Activated CD4-positive, alpha-beta T cell treated with anti-CD3 and anti-CD28 coated beads, Interleukin-2, amount 50 U/mL, for 48 hours (primary cell): ENCODE measurements around the gene C3orf80.
"Not testable (repeated sequence)": the region's sequence is repeated elsewhere in the genome, so short reads cannot be mapped to it uniquely, and the experiment has no call there.

ENCODE experiments used
- DNase-seq, 2 experiments: peaks; one replicate each; pipeline ENCODE4 v3.0.0-alpha.2; 2020

The C3orf80 gene

GRCh38 chr3:160217675-160218074 lies 7.5 kb upstream of the C3orf80 start:
- DNase-seq: no peak

GRCh38 chr3:160218136-160218535 lies 7.1 kb upstream of the C3orf80 start:
- DNase-seq: no peak

GRCh38 chr3:160220038-160220437 lies 5.2 kb upstream of the C3orf80 start:
- no peak for DNase-seq

GRCh38 chr3:160221019-160221418 lies 4.2 kb upstream of the C3orf80 start:
- DNase-seq: no peak

- no peak for DNase-seq
Measured at GRCh38 chr3:160224256-160224655, 966 bp upstream of the C3orf80 start.

GRCh38 chr3:160224811-160225175 lies 429 bp upstream of the C3orf80 start:
- DNase-seq: no peak

- DNase-seq: peak in 1 of 2 experiments; percentile 7
Measured at GRCh38 chr3:160226026-160226907, 1.0 kb downstream of the C3orf80 start.

GRCh38 chr3:160227419-160227818 lies 2.2 kb downstream of the C3orf80 start:
- no peak for DNase-seq

- no peak for DNase-seq
Measured at GRCh38 chr3:160232014-160232413, 6.8 kb downstream of the C3orf80 start.

- not testable (repeated sequence) for DNase-seq
Measured at GRCh38 chr3:160240719-160241118, 15.5 kb downstream of the C3orf80 start.

GRCh38 chr3:160245261-160245800 lies 20.1 kb downstream of the C3orf80 start:
- no peak for DNase-seq

GRCh38 chr3:160247766-160248165 lies 22.5 kb downstream of the C3orf80 start:
- DNase-seq: no peak

- no peak for DNase-seq
Measured at GRCh38 chr3:160253298-160253697, 28.1 kb downstream of the C3orf80 start.

- no peak for DNase-seq
Measured at GRCh38 chr3:160257606-160258005, 32.4 kb downstream of the C3orf80 start.

- no peak for DNase-seq
Measured at GRCh38 chr3:160259589-160259988, 34.4 kb downstream of the C3orf80 start.

- DNase-seq: no peak
Measured at GRCh38 chr3:160260587-160261270, 35.5 kb downstream of the C3orf80 start.

- DNase-seq: no peak
Measured at GRCh38 chr3:160265088-160265487, 39.9 kb downstream of the C3orf80 start.
